SJSA1 (cell line): Measurements from ENCODE around the gene EFCAB8. TPM values are rescaled to one million over a fixed set of nuclear protein-coding genes. Genes with fewer than 3 reads are reported as not detected.

Source experiments
- DNase-seq, 2 experiments: peaks; one replicate each; pipeline ENCODE4 v3.0.0-alpha.2; 2015 to 2020; ENCODE audit warnings: low spot score in 2 of 2, low read depth in 1 of 2
- H3K27ac ChIP-seq: fragments of 250-450 bp; sonication (Bioruptor Pico); 2 replicates; pipeline ENCODE4 v1.5.1; 2020; ENCODE audit warnings: mild to moderate bottlenecking, moderate library complexity
- H3K27me3 ChIP-seq: fragments of 250-450 bp; sonication (Bioruptor Pico); replicated peaks from 2 replicates; pipeline ENCODE4 v1.5.1; 2020; ENCODE audit warnings: mild to moderate bottlenecking, moderate library complexity
- H3K36me3 ChIP-seq: fragments of 250-450 bp; sonication (Bioruptor Pico); 2 replicates; pipeline ENCODE4 v1.5.1; 2020; ENCODE audit warnings: mild to moderate bottlenecking
- H3K4me1 ChIP-seq: fragments of 250-450 bp; sonication (Bioruptor Pico); replicated peaks from 2 replicates; pipeline ENCODE4 v1.6.1; 2021; ENCODE audit warnings: mild to moderate bottlenecking
- H3K4me3 ChIP-seq: fragments of 250-450 bp; sonication (Bioruptor Pico); 2 replicates; pipeline ENCODE4 v1.5.1; 2020; ENCODE audit warnings: mild to moderate bottlenecking
- H3K9me3 ChIP-seq: fragments of 250-450 bp; sonication (Bioruptor Pico); replicated peaks from 2 replicates; pipeline ENCODE4 v1.5.1; 2020; ENCODE audit warnings: mild to moderate bottlenecking
- total RNA-seq: library from RNA; depleted of rRNA; stranded (reverse); fragments of >200 nt; shearing (Covaris generic); gene quantifications from 2 replicates; pipeline ENCODE4 v1.2.3, GENCODE V29; 2014

The EFCAB8 gene
- total RNA-seq, 1 experiment from 2014 or later = 0.08 TPM

GRCh38 chr20:32885952-32886351, 27.2 kb downstream of the EFCAB8 start:
- H3K27ac ChIP-seq = no peak overlapping the region
- H3K4me3 ChIP-seq = no peak overlapping the region
- no peaks in the 10 kb centered on the region for H3K36me3 ChIP-seq
- H3K27me3 ChIP-seq = no peaks in the 10 kb centered on the region
- no peaks in the 10 kb centered on the region for H3K9me3 ChIP-seq
- no peaks in the 10 kb centered on the region for H3K4me1 ChIP-seq
- no peak for DNase-seq

- H3K9me3 ChIP-seq = no peaks in the 10 kb centered on the region
- H3K4me3 ChIP-seq = no peak overlapping the region
- no peak overlapping the region for H3K27ac ChIP-seq
- no peaks in the 10 kb centered on the region for H3K27me3 ChIP-seq
- H3K4me1 ChIP-seq = no peaks in the 10 kb centered on the region
- H3K36me3 ChIP-seq = no peaks in the 10 kb centered on the region
- DNase-seq = no peak
Measured at GRCh38 chr20:32886652-32887051, 27.9 kb downstream of the EFCAB8 start.

GRCh38 chr20:32887492-32887891, 28.8 kb downstream of the EFCAB8 start:
- no peaks in the 10 kb centered on the region for H3K27me3 ChIP-seq
- no peak overlapping the region for H3K4me3 ChIP-seq
- H3K36me3 ChIP-seq = no peaks in the 10 kb centered on the region
- DNase-seq = no peak
- H3K27ac ChIP-seq = no peak overlapping the region
- H3K4me1 ChIP-seq = no peaks in the 10 kb centered on the region
- H3K9me3 ChIP-seq = no peaks in the 10 kb centered on the region

- Histone ChIP-seq H3K4me1 (no peaks in the 10 kb centered on the region), H3K36me3 (no peaks in the 10 kb centered on the region), H3K27ac (no peak overlapping the region), H3K4me3 (no peak overlapping the region), H3K9me3 (no peaks in the 10 kb centered on the region), H3K27me3 (no peaks in the 10 kb centered on the region)
- DNase-seq = no peak
Measured at GRCh38 chr20:32888636-32889035, 29.9 kb downstream of the EFCAB8 start.

- no peaks in the 10 kb centered on the region for H3K36me3 ChIP-seq
- no peaks in the 10 kb centered on the region for H3K4me1 ChIP-seq
- no peak for DNase-seq
- H3K4me3 ChIP-seq = no peak overlapping the region
- H3K27me3 ChIP-seq = no peaks in the 10 kb centered on the region
- H3K9me3 ChIP-seq = no peaks in the 10 kb centered on the region
- no peak overlapping the region for H3K27ac ChIP-seq
Measured at GRCh38 chr20:32889281-32889680, 30.6 kb downstream of the EFCAB8 start.

- Histone ChIP-seq H3K9me3 (no peaks in the 10 kb centered on the region), H3K4me1 (no peaks in the 10 kb centered on the region), H3K36me3 (no peaks in the 10 kb centered on the region), H3K27ac (no peak overlapping the region), H3K4me3 (no peak overlapping the region), H3K27me3 (no peaks in the 10 kb centered on the region)
- no peak for DNase-seq
Measured at GRCh38 chr20:32891491-32891890, 32.8 kb downstream of the EFCAB8 start.

- Histone ChIP-seq H3K36me3 (no peaks in the 10 kb centered on the region), H3K9me3 (no peaks in the 10 kb centered on the region), H3K4me1 (no peaks in the 10 kb centered on the region), H3K27me3 (no peaks in the 10 kb centered on the region), H3K27ac (no peak overlapping the region), H3K4me3 (no peak overlapping the region)
- no peak for DNase-seq
Measured at GRCh38 chr20:32891926-32892660, 33.4 kb downstream of the EFCAB8 start.

GRCh38 chr20:32893263-32894025, 34.7 kb downstream of the EFCAB8 start:
- H3K36me3 ChIP-seq = no peaks in the 10 kb centered on the region
- H3K4me1 ChIP-seq = no peaks in the 10 kb centered on the region
- H3K27me3 ChIP-seq = no peaks in the 10 kb centered on the region
- no peak overlapping the region for H3K4me3 ChIP-seq
- DNase-seq = no peak
- H3K27ac ChIP-seq = no peak overlapping the region
- H3K9me3 ChIP-seq = no peaks in the 10 kb centered on the region

- H3K27ac ChIP-seq = no peak overlapping the region
- DNase-seq = no peak
- H3K9me3 ChIP-seq = no peaks in the 10 kb centered on the region
- H3K4me1 ChIP-seq = no peaks in the 10 kb centered on the region
- no peaks in the 10 kb centered on the region for H3K36me3 ChIP-seq
- H3K27me3 ChIP-seq = no peaks in the 10 kb centered on the region
- H3K4me3 ChIP-seq = no peak overlapping the region
Measured at GRCh38 chr20:32894026-32894483, 35.3 kb downstream of the EFCAB8 start.

GRCh38 chr20:32894711-32895355, 36.1 kb downstream of the EFCAB8 start:
- Histone ChIP-seq H3K4me1 (no peaks in the 10 kb centered on the region), H3K36me3 (no peaks in the 10 kb centered on the region), H3K9me3 (no peaks in the 10 kb centered on the region), H3K4me3 (no peak overlapping the region), H3K27me3 (no peaks in the 10 kb centered on the region), H3K27ac (no peak overlapping the region)
- DNase-seq = no peak

GRCh38 chr20:32896521-32897280, 38.0 kb downstream of the EFCAB8 start:
- Histone ChIP-seq H3K4me1 (no peaks in the 10 kb centered on the region), H3K4me3 (no peak overlapping the region), H3K9me3 (no peaks in the 10 kb centered on the region), H3K27ac (no peak overlapping the region), H3K36me3 (no peaks in the 10 kb centered on the region), H3K27me3 (no peaks in the 10 kb centered on the region)
- DNase-seq = no peak

GRCh38 chr20:32898729-32899128, 40.0 kb downstream of the EFCAB8 start:
- Histone ChIP-seq H3K9me3 (no peaks in the 10 kb centered on the region), H3K27me3 (no peaks in the 10 kb centered on the region), H3K4me1 (no peaks in the 10 kb centered on the region), H3K27ac (no peak overlapping the region), H3K36me3 (no peaks in the 10 kb centered on the region), H3K4me3 (no peak overlapping the region)
- DNase-seq = no peak
